Smooth muscle cell (in vitro differentiated cells): Measurements from ENCODE around the gene TUBA8. TPM values are rescaled to one million over a fixed set of nuclear protein-coding genes. Genes with fewer than 3 reads are reported as not detected.
A peak's percentile ranks its signal among the peaks of the same experiment; 100 is the strongest.
"Not testable (repeated sequence)": the region's sequence is repeated elsewhere in the genome, so short reads cannot be mapped to it uniquely, and the experiment has no call there.

ENCODE experiments used
- DNase-seq: peaks from one replicate; lab custom pipeline; 2025; ENCODE audit not compliant: unreplicated experiment; lab: John Stamatoyannopoulos, UW
- H2AFZ ChIP-seq: fragments of 200-600 bp; sonication (generic); 2 replicates; pipeline ENCODE4 v1.6.0; 2016; ENCODE audit warnings: antibody characterized with exemption, low read depth, mild to moderate bottlenecking
- H3F3A ChIP-seq: fragments of 200-600 bp; sonication (generic); 2 replicates; pipeline ENCODE4 v1.6.0; 2017; ENCODE audit warnings: antibody characterized with exemption, low read depth
- H3K27ac ChIP-seq: fragments of 200-600 bp; sonication (generic); 2 replicates; pipeline ENCODE4 v1.5.1; 2016; ENCODE audit warnings: low read depth, mild to moderate bottlenecking
- H3K27me3 ChIP-seq: fragments of 200-600 bp; sonication (generic); 2 replicates; pipeline ENCODE4 v1.6.1; 2016; ENCODE audit warnings: low read depth, mild to moderate bottlenecking
- H3K36me3 ChIP-seq: fragments of 200-600 bp; sonication (generic); 2 replicates; pipeline ENCODE4 v1.5.1; 2016; ENCODE audit warnings: low read depth
- H3K4me1 ChIP-seq: fragments of 200-600 bp; sonication (generic); 2 replicates; pipeline ENCODE4 v1.5.1; 2016; ENCODE audit warnings: low read depth
- H3K4me2 ChIP-seq: fragments of 200-600 bp; sonication (generic); 2 replicates; pipeline ENCODE4 v1.6.0; 2016; ENCODE audit warnings: mild to moderate bottlenecking
- H3K4me3 ChIP-seq: fragments of 200-600 bp; sonication (generic); 2 replicates; pipeline ENCODE4 v1.5.1; 2016; ENCODE audit warnings: mild to moderate bottlenecking
- H3K79me2 ChIP-seq: fragments of 200-600 bp; sonication (generic); 2 replicates; pipeline ENCODE4 v1.6.0; 2016; ENCODE audit warnings: low read depth, mild to moderate bottlenecking
- H3K9ac ChIP-seq: fragments of 200-600 bp; sonication (generic); 2 replicates; pipeline ENCODE4 v1.6.0; 2016; ENCODE audit warnings: low read depth
- H3K9me3 ChIP-seq: fragments of 200-600 bp; sonication (generic); replicated peaks from 2 replicates; pipeline ENCODE4 v1.5.1; 2016; ENCODE audit warnings: low read depth
- H4K20me1 ChIP-seq: fragments of 200-600 bp; sonication (generic); 2 replicates; pipeline ENCODE4 v1.6.0; 2016; ENCODE audit warnings: low read depth
- WGBS: methylation state at CpG from one replicate; pipeline ENCODE4 v1.1.7; 2016; ENCODE audit warnings: low lambda C conversion rate; 5-methylcytosine and 5-hydroxymethylcytosine counted together
- polyA plus RNA-seq: library from polyadenylated mRNA; unstranded; fragments of >200 nt; fragmentation: Nextera tagmentation; extraction: Ambion mirVana; gene quantifications from 2 replicates; pipeline ENCODE4 v1.2.1, GENCODE V29; 2016
- total RNA-seq: library from RNA; depleted of rRNA; stranded (reverse); fragments of >200 nt; gene quantifications from 2 replicates; pipeline ENCODE4 v1.2.3, GENCODE V29; 2014
- TF ChIP-seq, protein P1 (sequence below): fragments of 200-600 bp; sonication (generic); IDR thresholded peaks from 2 replicates; pipeline ENCODE4 v1.5.1; 2017; ENCODE audit warnings: borderline replicate concordance, mild to moderate bottlenecking, antibody characterized with exemption; ENCODE audit not compliant: insufficient read depth, poor library complexity, severe bottlenecking

TUBA8 gene
- total and polyA plus RNA-seq, 2 experiments from 2014 or later, result 0.40 to 0.55 TPM

DNA sequence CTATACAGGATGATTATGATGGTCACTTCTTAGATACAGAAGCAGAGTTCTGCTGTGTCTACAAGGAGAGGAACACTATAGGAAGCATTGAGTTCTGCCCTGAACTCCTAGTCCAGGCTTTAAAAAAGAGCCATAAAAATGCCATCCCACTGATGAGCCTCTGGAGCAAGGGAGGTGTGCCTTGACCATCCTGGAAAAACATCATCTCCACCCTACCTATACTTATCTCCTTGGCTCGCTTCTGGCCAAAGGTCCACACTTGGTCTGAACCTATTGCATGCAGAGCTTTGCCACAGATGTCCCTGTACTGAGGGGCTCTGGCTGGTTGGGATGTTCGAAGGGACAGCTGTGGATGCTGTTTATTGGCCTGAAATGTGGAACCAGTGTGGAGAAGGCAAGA, 37.1 kb upstream of the TUBA8 start:
- WGBS, result 93% methylated on average over 2 of the region's 2 CpGs
- Histone ChIP-seq H3K4me2 (no peak overlapping the region), H3K79me2 (peaks cover 5% of the 10 kb centered on the region), H2AFZ (no peak overlapping the region), H3K4me1 (peaks cover 5% of the 10 kb centered on the region), H3K9me3 (no peaks in the 10 kb centered on the region), H3K27me3 (no peaks in the 10 kb centered on the region), H3K9ac (no peak overlapping the region), H4K20me1 (no peaks in the 10 kb centered on the region), H3F3A (no peaks in the 10 kb centered on the region), H3K27ac (no peak overlapping the region), H3K36me3 (no peaks in the 10 kb centered on the region), H3K4me3 (no peak overlapping the region)
- TF ChIP-seq, protein P1, sequence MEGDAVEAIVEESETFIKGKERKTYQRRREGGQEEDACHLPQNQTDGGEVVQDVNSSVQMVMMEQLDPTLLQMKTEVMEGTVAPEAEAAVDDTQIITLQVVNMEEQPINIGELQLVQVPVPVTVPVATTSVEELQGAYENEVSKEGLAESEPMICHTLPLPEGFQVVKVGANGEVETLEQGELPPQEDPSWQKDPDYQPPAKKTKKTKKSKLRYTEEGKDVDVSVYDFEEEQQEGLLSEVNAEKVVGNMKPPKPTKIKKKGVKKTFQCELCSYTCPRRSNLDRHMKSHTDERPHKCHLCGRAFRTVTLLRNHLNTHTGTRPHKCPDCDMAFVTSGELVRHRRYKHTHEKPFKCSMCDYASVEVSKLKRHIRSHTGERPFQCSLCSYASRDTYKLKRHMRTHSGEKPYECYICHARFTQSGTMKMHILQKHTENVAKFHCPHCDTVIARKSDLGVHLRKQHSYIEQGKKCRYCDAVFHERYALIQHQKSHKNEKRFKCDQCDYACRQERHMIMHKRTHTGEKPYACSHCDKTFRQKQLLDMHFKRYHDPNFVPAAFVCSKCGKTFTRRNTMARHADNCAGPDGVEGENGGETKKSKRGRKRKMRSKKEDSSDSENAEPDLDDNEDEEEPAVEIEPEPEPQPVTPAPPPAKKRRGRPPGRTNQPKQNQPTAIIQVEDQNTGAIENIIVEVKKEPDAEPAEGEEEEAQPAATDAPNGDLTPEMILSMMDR, result no peak
- no peak for DNase-seq

DNA sequence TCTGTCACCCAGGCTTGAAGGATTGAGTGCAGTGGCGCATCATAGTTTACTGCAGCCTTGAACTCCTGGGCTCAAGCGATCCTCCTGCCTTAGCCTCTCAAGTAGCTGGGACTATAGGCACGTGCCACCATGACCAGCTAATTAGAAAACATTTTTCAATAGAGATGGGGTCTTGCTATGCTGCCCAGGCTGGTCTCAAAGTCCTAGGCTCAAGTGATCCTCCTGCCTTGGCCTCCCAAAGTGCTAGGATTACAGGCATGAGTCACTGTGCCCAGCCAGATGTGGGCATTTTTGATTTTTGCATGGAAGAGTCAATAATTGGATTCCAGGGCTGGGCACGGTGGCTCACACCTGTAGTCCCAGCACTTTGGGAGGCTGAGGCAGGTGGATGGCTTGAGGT, 36.7 kb upstream of the TUBA8 start:
- DNase-seq, H3K4me1 ChIP-seq, H3F3A ChIP-seq, H3K4me2 ChIP-seq, H3K9me3 ChIP-seq, H3K9ac ChIP-seq, H3K27me3 ChIP-seq, H4K20me1 ChIP-seq, H2AFZ ChIP-seq, H3K4me3 ChIP-seq, H3K79me2 ChIP-seq, H3K36me3 ChIP-seq, H3K27ac ChIP-seq: not testable (repeated sequence)
- 89% methylated on average over 4 of the region's 4 CpGs for WGBS

DNA sequence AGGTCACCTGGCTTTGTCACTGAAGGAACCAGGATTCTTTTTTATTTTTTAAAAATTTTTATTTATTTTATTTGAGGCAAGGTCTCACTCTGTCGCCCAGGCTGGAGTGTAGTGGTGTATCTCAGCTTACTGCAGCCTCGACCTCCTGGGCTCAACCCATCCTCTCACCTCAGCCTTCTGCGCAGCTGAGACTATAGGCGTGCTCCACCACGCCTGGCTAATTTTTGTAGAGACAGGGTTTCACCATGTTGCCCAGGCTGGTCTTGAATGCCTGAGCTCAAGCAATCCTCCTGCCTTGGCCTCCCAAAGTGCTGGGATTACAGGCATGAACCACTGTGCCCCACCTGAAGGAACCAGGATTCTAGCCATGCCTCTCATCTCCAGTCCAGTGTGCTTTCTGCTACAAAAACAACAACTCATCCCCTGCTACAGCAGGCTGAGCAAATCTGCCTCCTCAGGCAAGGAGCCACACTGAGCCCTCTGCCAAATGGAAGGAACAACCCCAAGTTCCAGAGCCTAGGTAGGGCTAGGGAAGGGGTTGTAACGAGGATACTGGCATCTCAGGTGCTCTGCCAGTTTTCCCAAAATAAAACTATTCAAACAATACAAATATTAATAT, 35.4 kb upstream of the TUBA8 start:
- H3K9me3 ChIP-seq, result no peaks in the 10 kb centered on the region
- H3K27me3 ChIP-seq, result no peaks in the 10 kb centered on the region
- H3K4me2 ChIP-seq, result no peak overlapping the region
- H3K27ac ChIP-seq, result no peak overlapping the region
- no peaks in the 10 kb centered on the region for H3K36me3 ChIP-seq
- no peak overlapping the region for H3K4me3 ChIP-seq
- no peak overlapping the region for H3K9ac ChIP-seq
- H3F3A ChIP-seq, result no peaks in the 10 kb centered on the region
- WGBS, result 93% methylated on average over 6 of the region's 6 CpGs
- peaks cover 13% of the 10 kb centered on the region for H3K79me2 ChIP-seq
- TF ChIP-seq, protein P1, result no peak
- H3K4me1 ChIP-seq, result peaks cover 12% of the 10 kb centered on the region
- no peaks in the 10 kb centered on the region for H4K20me1 ChIP-seq
- DNase-seq, result no peak
- no peak overlapping the region for H2AFZ ChIP-seq

DNA sequence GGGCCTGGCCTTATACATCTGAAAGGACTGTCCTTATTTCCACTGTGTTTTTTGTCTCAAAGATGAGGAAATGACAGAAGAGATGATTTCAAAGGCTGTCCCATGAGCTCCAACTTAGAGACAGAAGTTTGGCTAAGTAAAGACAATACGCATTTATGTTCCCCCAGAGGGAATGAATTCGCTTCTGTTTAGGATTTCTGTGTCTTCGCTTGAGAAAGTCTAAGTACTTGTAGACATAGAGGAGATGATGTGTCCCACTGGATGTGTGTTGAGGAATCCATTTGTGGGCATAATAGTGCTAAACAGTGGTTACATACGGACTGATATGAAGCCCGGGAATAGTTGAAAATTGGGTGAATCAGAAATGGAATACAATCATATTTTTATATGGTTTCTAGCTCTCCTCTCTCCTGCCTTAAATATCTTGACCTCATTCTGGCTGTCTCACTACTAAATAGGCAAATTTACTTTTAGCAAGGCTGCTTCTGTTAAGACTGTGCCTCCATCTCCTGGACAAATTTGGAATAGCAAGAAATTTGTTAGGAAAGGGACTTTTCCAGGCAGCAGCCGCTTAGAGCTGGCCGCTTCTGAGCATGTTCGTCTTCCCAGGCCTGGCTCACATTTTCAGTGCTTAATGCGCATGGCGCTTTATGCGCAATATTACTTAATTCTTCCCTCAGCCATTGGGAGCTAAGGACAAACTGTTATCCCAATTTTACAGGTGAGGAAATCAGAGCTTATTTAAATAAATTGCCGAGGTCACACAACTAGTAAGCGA, 34.7 kb upstream of the TUBA8 start:
- H4K20me1 ChIP-seq, result no peaks in the 10 kb centered on the region
- peaks cover 13% of the 10 kb centered on the region for H3K79me2 ChIP-seq
- H3K36me3 ChIP-seq, result peaks cover 4% of the 10 kb centered on the region
- no peaks in the 10 kb centered on the region for H3K9me3 ChIP-seq
- no peak overlapping the region for H3K4me3 ChIP-seq
- H3K4me1 ChIP-seq, result peaks cover 12% of the 10 kb centered on the region
- H3K27ac ChIP-seq, result peak overlapping the region; percentile 20
- H2AFZ ChIP-seq, result peak overlapping the region; percentile 73
- no peak overlapping the region for H3K9ac ChIP-seq
- WGBS, result 29% methylated on average over 13 of the region's 13 CpGs
- peak; percentile 3 for DNase-seq
- TF ChIP-seq, protein P1, result peak; percentile 91
- peak overlapping the region; percentile 97 for H3K4me2 ChIP-seq
- no peaks in the 10 kb centered on the region for H3F3A ChIP-seq
- no peaks in the 10 kb centered on the region for H3K27me3 ChIP-seq
